Right kidney (tissue), 1 donor: ENCODE data around the gene EPS8L1.

Source experiments
- DNase-seq: peaks from one replicate; pipeline ENCODE4 v3.0.0-alpha.2; 2016

The EPS8L1 gene

DNA sequence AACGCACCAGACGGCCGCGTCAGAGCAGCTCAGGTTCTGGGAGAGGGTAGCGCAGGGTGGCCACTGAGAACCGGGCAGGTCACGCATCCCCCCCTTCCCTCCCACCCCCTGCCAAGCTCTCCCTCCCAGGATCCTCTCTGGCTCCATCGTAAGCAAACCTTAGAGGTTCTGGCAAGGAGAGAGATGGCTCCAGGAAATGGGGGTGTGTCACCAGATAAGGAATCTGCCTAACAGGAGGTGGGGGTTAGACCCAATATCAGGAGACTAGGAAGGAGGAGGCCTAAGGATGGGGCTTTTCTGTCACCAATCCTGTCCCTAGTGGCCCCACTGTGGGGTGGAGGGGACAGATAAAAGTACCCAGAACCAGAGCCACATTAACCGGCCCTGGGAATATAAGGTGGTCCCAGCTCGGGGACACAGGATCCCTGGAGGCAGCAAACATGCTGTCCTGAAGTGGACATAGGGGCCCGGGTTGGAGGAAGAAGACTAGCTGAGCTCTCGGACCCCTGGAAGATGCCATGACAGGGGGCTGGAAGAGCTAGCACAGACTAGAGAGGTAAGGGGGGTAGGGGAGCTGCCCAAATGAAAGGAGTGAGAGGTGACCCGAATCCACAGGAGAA lies 39.9 kb downstream of the EPS8L1 start:
- DNase-seq, result no peak

DNA sequence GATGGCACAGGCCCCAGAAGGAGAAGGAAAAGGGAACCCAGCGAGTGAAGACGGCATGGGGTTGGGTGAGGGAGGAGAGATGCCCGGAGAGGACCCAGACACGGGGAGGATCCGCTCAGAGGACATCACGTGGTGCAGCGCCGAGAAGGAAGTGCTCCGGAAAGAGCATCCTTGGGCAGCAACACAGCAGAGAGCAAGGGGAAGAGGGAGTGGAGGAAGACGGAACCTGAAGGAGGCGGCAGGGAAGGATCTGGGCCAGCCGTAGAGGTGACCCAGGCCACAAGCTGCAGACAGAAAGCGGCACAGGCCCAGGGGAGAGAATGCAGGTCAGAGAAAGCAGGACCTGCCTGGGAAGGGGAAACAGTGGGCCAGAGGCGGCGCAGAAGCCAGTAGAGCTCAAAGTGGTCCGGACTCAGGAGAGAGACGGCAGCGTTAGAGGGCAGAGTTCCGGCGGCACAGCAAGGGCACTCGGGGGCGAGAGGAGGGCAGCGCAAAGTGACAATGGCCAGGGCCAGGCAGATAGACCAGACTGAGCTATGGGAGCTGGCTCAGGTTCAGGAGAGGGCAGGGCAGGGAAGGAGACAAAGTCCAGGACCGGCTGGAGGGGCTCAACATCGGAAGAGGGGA lies 40.7 kb downstream of the EPS8L1 start:
- peak; percentile 44 for DNase-seq

DNA sequence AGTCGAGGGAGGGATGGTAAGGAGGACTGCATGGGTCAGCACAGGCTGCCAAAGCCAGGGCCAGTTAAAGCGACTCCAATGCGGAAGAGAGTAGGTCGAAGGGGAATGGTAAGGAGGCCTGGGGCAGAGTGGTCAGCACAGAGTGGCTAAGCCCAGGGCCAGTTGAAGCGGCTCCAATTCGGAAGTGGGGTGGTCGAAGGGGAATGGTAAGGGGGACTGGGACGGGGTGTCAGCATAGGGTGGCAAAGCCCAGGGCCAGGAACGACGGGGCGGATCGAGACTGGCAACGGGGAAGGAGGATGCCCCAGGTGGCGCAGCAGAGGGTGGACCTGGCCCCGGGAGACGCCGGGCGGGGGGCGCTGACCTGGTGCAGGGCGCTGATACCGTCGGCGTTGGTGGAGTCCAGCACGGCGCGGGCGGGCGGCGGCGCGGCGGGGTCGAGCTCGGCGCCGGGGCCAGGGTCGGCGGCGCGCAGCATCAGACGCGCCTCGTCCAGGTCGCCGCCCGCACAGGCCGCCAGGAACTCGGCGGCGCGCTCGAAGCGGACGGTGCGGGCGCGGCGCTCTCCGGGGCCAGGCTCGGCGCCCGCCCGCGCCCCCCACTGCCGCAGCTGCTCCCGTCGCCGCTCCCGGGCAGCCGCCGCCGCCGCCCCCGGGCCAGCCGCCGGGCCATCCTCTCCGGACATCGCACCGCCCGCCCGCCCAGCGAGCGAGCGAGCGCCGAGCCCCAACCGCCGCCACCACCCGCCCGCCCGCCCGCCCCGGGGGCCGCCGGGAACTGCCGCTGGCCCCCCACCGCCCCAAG lies 41.4 kb downstream of the EPS8L1 start, which contains the start of gene PPP1R12C:
Gene PPP1R12C, minus strand, starts transcription at position 779 of the 804 bp plus-strand sequence. Its CDS starts 94 bp downstream, at position 685.
- DNase-seq, result peak; percentile 51

DNA sequence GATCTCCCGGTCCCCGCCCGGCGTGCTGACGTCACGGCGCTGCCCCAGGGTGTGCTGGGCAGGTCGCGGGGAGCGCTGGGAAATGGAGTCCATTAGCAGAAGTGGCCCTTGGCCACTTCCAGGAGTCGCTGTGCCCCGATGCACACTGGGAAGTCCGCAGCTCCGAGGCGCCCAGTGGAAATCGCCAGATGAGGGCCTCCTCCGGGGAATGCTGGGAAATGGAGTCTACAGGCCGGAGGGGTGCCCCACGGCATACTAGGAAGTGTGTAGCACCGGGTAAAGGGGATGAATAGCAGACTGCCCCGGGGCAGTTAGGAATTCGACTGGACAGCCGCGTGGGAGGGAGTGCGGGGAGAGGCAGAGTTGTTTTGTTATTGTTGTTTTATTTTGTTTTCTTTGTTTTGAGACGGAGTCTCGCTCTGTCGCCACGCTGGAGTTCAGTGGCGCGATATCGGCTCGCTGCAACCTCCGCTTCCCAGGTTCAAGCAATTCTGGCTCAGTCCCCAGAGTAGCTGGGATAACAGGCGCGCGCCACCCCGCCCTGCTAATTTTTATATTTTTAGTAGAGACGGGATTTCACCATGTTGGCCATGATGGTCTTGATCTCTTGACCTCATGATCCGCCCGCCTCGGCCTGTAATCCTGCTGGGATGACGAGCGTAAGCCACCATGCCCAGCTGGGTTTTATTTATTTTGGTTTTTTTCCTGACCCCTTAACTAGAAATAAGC lies 42.2 kb downstream of the EPS8L1 start:
- peak; percentile 91 for DNase-seq

DNA sequence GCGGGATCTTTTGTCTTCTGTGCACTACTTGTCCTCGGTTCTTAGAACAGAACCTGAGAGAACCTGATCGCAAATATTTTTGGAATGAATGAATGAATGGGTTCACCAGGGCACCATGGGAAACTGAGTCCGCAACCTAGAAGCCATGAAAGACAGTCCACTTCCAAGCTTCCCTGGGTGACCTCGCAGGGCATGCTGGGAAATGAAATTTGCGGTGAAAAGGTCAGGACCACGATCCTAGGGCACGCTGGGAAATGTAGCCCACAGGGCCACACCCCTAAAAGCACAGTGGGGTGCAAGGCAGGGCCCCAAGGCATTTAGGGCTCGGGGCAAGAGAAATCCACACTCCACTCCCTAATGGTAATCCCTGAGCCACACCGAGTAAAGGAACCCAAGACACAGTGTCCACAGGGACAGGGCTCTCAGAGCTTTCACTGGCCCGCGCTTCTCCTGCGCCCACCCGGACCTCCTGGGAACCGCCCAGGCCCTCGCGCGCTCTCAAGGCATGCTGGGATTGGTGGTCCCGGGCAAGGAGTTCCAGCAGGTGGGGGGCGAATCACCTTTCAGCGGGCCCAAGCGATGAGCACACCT lies 42.8 kb downstream of the EPS8L1 start:
- peak; percentile 45 for DNase-seq

DNA sequence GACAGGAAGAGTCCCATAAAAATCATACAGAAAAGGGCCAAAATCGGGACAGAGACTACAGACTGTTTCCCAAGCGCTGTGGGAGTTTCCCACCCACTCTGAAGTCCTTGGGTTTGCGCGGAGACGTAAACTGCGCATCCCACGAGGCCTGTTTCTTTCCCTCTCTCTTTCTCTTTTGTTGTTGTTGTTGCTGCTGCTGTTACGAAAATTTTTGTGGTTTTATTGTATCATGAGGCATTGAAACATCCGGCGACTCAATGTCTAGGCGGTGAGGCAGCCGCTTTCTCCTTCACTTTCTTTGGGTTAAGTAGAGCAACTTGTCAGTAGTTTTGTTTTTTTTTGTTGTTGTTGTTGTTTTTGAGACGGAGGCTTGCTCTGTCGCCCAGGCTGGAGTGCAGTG lies 43.4 kb downstream of the EPS8L1 start:
- no peak for DNase-seq

DNA sequence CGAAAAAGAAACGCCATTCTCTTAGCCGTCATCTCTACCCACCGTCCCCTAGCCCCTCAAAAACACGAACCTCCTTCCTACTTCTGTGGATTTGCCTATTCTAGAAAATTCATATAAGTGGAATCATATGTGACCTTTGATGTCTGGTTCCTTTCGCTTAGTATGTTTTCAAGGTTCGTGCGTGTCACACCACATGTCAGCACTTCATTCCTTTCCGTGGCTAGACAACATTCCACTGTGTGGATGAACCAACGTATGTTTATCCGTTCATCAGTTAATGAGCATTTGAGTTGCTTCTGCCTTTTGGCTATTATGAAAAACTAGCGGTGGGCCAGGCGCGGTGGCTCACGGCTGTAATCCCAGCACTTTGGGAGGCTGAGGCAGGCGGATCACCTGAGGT lies 55.8 kb downstream of the EPS8L1 start:
- no peak for DNase-seq

DNA sequence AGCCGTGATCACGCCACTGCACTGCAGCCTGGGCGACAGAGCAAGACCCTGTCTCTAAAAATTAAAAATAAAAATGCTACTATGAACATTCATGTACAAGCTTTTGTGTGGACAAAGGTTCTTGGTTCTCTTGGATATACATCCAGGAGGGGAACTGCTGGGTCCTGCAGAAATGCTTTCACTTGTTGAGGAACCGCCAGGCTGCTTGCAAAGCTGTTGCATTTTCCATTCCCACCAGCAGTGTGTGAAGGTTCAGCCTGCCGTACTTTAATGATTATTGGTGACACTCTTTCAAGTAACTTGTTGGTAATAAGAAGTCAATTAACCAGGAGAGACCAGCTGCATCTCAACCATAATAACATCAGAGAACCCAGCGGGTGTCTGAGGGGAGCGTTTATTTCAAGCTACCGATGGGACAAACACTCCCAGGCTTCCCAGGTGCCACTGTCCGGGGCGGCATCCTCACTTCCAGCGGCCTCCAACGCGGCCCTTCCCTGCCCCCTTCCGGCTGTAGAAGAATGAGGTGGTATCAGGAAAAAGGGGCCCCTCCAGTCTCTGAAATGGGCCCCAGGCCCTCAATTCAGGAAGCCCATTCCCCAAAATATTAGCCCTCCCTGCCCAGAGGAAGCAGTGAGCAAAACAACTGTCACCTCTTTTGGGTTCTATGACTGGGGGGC lies 56.9 kb downstream of the EPS8L1 start:
- peak; percentile 39 for DNase-seq

DNA sequence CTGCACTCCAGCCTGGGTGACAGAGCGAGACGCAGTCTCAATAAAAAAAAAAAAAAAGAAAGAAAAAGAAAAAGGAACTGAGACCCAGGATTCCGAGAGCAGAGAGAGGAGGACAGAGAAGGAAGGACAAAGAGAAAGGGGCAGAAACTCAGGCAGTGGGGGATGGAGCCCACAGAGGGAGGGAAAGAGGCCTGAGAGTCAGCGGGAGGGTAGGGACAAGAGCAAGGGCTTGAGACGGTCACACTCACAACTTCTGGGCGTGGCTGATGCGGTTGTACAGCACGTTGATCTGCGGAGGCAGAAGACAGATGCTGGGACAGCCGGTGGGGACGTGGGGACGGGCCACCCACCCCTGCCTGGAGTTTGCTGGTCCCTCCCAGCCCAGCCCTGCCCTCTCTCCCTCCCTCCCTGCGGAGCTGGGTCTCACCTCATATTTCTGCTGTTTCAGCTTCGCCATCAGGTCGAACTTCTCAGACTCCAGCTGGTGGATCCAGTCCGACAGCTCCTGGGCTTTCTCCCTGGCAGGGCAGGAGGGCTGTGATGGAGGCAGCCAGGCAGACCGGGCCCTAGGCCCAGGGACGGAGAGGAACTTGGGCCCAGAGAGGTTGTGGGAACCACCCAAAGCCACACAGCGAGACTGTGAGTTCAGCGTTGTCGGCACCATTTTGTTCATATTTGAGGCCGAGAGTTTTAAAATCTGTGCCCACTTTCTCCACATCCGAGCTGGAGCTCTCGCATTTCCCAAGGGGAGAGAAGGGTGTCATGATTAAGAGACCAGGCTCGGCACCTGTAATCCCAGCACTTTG lies 58.2 kb downstream of the EPS8L1 start:
- no peak for DNase-seq

DNA sequence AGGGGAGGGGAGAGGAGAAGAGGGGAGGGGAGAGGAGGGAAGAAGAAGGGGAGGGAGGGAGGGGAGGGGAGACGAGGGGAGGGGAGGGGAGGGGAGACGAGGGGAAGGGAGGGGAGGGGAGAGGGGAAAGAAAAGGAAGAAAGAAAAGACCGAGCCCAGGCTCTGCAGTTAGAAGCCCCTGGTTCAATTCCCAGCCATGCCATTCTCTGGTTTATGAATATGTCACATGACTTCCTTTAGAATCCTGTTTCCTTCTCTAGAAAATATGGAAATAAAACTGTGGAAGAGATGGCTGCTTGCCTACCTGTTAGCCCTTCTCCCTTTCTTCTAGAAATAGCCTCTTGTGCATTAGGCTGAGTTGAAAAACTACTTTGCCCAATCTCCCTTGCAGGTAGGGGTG lies 59.1 kb downstream of the EPS8L1 start:
- no peak for DNase-seq

DNA sequence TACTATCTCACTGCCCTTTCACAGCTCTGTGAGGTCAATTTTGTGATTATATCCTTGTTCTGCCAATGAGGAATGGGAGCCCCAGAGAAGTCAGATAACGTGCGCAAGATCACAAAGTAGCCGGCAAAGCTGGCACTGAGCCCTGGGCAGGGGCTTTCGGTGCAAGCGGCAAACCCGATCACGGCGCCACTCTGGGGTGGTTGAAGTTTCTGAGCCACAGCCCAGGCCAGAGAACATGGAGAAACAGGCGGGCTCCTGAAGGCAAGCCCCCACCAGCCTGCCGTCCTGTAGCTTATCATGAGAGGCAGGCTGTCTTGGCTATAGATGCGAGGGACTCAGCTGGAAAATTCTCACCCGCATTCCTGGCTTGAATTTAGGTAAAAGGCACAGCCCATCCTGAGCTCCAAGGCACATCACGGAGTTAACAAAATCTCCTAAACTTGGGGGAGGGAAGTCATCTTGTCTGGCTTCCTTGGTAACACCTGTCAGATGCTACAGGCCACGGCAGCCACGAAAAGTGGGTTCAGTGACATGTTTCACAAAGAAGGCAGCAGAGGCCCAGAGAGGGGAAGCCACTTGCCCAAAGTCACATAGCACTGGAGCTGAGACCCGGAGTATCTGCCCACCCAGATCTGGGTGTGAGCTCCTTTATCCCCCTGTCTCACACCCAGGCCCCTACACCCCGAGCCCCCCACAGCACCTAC lies 60.9 kb downstream of the EPS8L1 start:
- no peak for DNase-seq
